Neural cell (in vitro differentiated cells): ENCODE measurements around the gene GBE1. TPM values are rescaled to one million over a fixed set of nuclear protein-coding genes. Genes with fewer than 3 reads are reported as not detected.

Source experiments
- H2AFZ ChIP-seq: fragments of 200-600, 300-800 bp; sonication (generic), shearing (Covaris generic); 2 replicates; pipeline ENCODE4 v1.6.0; 2014; ENCODE audit warnings: low read depth, mild to moderate bottlenecking, antibody characterized with exemption, low read length, moderate library complexity
- H3F3A ChIP-seq: fragments of 200-600 bp; shearing (Covaris generic); 2 replicates; pipeline ENCODE4 v1.6.1; 2016; ENCODE audit warnings: mild to moderate bottlenecking, moderate library complexity, mixed read lengths, antibody characterized with exemption, low read length; ENCODE audit not compliant: insufficient read depth, poor library complexity, severe bottlenecking
- H3K27ac ChIP-seq: fragments of 200-600, 300-800 bp; sonication (generic), shearing (Covaris generic); 2 replicates; pipeline ENCODE4 v1.5.1; 2014; ENCODE audit warnings: mild to moderate bottlenecking, low read length, moderate library complexity
- H3K27me3 ChIP-seq: fragments of 300-800, 200-600 bp; sonication (generic), shearing (Covaris generic); 2 replicates; pipeline ENCODE4 v1.6.0; 2014; ENCODE audit warnings: mild to moderate bottlenecking, low read depth, low read length, moderate library complexity; ENCODE audit not compliant: insufficient read depth
- H3K36me3 ChIP-seq: fragments of 300-800, 200-600 bp; sonication (generic), shearing (Covaris generic); 2 replicates; pipeline ENCODE4 v1.5.1; 2014; ENCODE audit warnings: mild to moderate bottlenecking, antibody characterized with exemption, low read length, moderate library complexity; ENCODE audit not compliant: insufficient read depth
- H3K4me2 ChIP-seq: fragments of 300-800, 200-600 bp; sonication (generic), shearing (Covaris generic); 2 replicates; pipeline ENCODE4 v1.6.0; 2014; ENCODE audit warnings: mild to moderate bottlenecking, low read length
- H3K4me3 ChIP-seq: fragments of 300-800, 200-600 bp; sonication (generic), shearing (Covaris generic); 2 replicates; pipeline ENCODE4 v1.5.1; 2014; ENCODE audit warnings: mild to moderate bottlenecking, low read length, moderate library complexity
- H3K79me2 ChIP-seq: fragments of 200-600 bp; shearing (Covaris generic); replicated peaks from 2 replicates; pipeline ENCODE4 v1.6.0; 2014; ENCODE audit warnings: mild to moderate bottlenecking, low read length, moderate library complexity; ENCODE audit not compliant: insufficient read depth
- H3K9ac ChIP-seq: fragments of 300-800, 200-600 bp; sonication (generic), shearing (Covaris generic); 2 replicates; pipeline ENCODE4 v1.6.1; 2016; ENCODE audit warnings: mild to moderate bottlenecking, low read length, mixed read lengths
- H3K9me2 ChIP-seq: fragments of 200-600 bp; shearing (Covaris generic); 2 replicates; pipeline ENCODE4 v1.6.1; 2016; ENCODE audit warnings: mild to moderate bottlenecking, low read length, mixed read lengths; ENCODE audit not compliant: insufficient read depth
- H3K9me3 ChIP-seq: fragments of 200-600, 300-800 bp; sonication (generic), shearing (Covaris generic); 2 replicates; pipeline ENCODE4 v1.6.1; 2016; ENCODE audit warnings: mild to moderate bottlenecking, mixed run types, low read length, moderate library complexity, mixed read lengths
- H4K20me1 ChIP-seq: fragments of 200-600 bp; shearing (Covaris generic); 2 replicates; pipeline ENCODE4 v1.6.1; 2016; ENCODE audit warnings: mild to moderate bottlenecking, mixed run types; ENCODE audit not compliant: insufficient read depth
- EP300 ChIP-seq: fragments of 450-650 bp; conservative IDR thresholded peaks from 2 replicates; pipeline ENCODE4 v1.6.1; 2014; ENCODE audit warnings: antibody characterized with exemption, mild to moderate bottlenecking, moderate library complexity; ENCODE audit not compliant: poor library complexity, severe bottlenecking
- EZH2 ChIP-seq: fragments of 200-600, 300-800 bp; shearing (Covaris generic), sonication (generic); IDR thresholded peaks from 2 replicates; pipeline ENCODE4 v1.6.1; 2014; ENCODE audit warnings: antibody characterized with exemption, low read length, borderline replicate concordance, mild to moderate bottlenecking; ENCODE audit not compliant: insufficient read depth, poor library complexity, severe bottlenecking
- MXI1 ChIP-seq: fragments of 450-650 bp; conservative IDR thresholded peaks from 2 replicates; pipeline ENCODE4 v1.6.1; 2014; ENCODE audit warnings: antibody characterized with exemption, mild to moderate bottlenecking; ENCODE audit not compliant: poor library complexity, severe bottlenecking
- POLR2AphosphoS5 ChIP-seq: IDR thresholded peaks from 2 replicates; pipeline ENCODE4 v1.6.1; 2012
- RAD21 ChIP-seq: fragments of 450-650 bp; conservative IDR thresholded peaks from 2 replicates; pipeline ENCODE4 v1.6.1; 2014; ENCODE audit warnings: antibody characterized with exemption, mild to moderate bottlenecking, moderate library complexity
- SMC3 ChIP-seq: fragments of 450-650 bp; conservative IDR thresholded peaks from 2 replicates; pipeline ENCODE4 v1.6.1; 2014; ENCODE audit warnings: antibody characterized with exemption, mild to moderate bottlenecking, moderate library complexity; ENCODE audit not compliant: poor library complexity
- TAF1 ChIP-seq: IDR thresholded peaks from 2 replicates; pipeline ENCODE4 v1.6.1; 2012; ENCODE audit warnings: low read depth
- polyA plus RNA-seq: library from polyadenylated mRNA; depleted of rRNA; stranded (reverse); fragments of >200 nt; gene quantifications from 2 replicates; pipeline ENCODE4 v1.2.3, GENCODE V29; 2014
- TF ChIP-seq, protein P1 (sequence below): IDR thresholded peaks from 2 replicates; pipeline ENCODE4 v1.6.1; 2012; ENCODE audit warnings: borderline replicate concordance
- TF ChIP-seq, protein P2 (sequence below): fragments of 450-650 bp; IDR thresholded peaks from 2 replicates; pipeline ENCODE4 v1.5.1; 2014; ENCODE audit warnings: antibody characterized with exemption, mild to moderate bottlenecking, moderate library complexity; ENCODE audit not compliant: poor library complexity, severe bottlenecking

The GBE1 gene
- polyA plus RNA-seq, 1 donor from 2014 or later, result 2.4 TPM

DNA sequence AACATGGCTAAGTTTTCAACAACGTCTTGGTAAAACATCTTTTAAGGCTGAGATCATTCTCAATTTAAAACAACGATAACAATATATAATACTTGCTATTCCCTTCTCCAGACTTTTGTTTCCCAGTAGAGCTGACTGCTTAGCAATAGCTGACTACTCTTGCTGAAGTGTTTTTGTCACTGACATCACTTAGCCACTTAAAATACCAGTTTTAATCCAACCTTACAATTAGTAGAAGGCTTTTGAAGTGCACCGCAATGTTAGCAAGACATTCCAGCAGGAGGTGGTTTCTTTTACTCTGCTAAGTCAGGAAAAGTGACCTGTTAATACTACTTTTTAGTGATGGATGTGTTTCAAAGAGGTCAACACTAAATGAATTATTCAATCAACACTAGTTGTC is 28.7 kb upstream of the GBE1 start:
- Histone ChIP-seq H3K4me3 (no peak overlapping the region), H4K20me1 (no peaks in the 10 kb centered on the region), H3K79me2 (no peaks in the 10 kb centered on the region), H3K9ac (no peak overlapping the region), H3K9me2 (no peaks in the 10 kb centered on the region), H3K36me3 (no peaks in the 10 kb centered on the region), H2AFZ (no peak overlapping the region), H3K4me2 (no peak overlapping the region), H3K27me3 (no peaks in the 10 kb centered on the region), H3F3A (no peaks in the 10 kb centered on the region), H3K27ac (no peak overlapping the region), H3K9me3 (no peaks in the 10 kb centered on the region)
- TF ChIP-seq RAD21, result no peak

DNA sequence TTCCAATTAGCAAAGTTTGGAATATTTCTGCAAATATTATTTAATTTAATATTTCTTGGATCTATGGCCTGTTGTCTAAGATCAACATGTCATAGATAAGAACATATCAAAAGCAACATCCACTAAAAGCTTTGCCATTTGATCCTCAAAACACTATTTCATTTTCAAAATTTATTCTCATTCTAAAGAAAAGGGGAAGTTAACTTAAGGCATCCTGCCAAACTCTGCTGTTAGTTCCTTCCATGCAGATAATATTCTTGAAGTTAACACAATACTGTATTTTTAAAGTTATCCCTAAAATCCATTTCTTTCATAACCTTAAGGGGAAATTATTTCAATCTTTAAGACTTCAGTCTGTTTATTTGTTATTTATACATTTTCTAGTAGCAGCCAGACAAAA is 28.2 kb upstream of the GBE1 start:
- TF ChIP-seq RAD21, result no peak
- TF ChIP-seq MXI1, result no peak
- TF ChIP-seq, protein P1, sequence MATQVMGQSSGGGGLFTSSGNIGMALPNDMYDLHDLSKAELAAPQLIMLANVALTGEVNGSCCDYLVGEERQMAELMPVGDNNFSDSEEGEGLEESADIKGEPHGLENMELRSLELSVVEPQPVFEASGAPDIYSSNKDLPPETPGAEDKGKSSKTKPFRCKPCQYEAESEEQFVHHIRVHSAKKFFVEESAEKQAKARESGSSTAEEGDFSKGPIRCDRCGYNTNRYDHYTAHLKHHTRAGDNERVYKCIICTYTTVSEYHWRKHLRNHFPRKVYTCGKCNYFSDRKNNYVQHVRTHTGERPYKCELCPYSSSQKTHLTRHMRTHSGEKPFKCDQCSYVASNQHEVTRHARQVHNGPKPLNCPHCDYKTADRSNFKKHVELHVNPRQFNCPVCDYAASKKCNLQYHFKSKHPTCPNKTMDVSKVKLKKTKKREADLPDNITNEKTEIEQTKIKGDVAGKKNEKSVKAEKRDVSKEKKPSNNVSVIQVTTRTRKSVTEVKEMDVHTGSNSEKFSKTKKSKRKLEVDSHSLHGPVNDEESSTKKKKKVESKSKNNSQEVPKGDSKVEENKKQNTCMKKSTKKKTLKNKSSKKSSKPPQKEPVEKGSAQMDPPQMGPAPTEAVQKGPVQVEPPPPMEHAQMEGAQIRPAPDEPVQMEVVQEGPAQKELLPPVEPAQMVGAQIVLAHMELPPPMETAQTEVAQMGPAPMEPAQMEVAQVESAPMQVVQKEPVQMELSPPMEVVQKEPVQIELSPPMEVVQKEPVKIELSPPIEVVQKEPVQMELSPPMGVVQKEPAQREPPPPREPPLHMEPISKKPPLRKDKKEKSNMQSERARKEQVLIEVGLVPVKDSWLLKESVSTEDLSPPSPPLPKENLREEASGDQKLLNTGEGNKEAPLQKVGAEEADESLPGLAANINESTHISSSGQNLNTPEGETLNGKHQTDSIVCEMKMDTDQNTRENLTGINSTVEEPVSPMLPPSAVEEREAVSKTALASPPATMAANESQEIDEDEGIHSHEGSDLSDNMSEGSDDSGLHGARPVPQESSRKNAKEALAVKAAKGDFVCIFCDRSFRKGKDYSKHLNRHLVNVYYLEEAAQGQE, result no peak
- TF ChIP-seq POLR2AphosphoS5, result no peak
- no peak for TF ChIP-seq SMC3
- TF ChIP-seq EP300, result no peak
- TF ChIP-seq EZH2, result no peak
- TF ChIP-seq, protein P2, sequence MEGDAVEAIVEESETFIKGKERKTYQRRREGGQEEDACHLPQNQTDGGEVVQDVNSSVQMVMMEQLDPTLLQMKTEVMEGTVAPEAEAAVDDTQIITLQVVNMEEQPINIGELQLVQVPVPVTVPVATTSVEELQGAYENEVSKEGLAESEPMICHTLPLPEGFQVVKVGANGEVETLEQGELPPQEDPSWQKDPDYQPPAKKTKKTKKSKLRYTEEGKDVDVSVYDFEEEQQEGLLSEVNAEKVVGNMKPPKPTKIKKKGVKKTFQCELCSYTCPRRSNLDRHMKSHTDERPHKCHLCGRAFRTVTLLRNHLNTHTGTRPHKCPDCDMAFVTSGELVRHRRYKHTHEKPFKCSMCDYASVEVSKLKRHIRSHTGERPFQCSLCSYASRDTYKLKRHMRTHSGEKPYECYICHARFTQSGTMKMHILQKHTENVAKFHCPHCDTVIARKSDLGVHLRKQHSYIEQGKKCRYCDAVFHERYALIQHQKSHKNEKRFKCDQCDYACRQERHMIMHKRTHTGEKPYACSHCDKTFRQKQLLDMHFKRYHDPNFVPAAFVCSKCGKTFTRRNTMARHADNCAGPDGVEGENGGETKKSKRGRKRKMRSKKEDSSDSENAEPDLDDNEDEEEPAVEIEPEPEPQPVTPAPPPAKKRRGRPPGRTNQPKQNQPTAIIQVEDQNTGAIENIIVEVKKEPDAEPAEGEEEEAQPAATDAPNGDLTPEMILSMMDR, result no peak
- TF ChIP-seq TAF1, result no peak
- Histone ChIP-seq H3K4me2 (no peak overlapping the region), H3K4me3 (no peak overlapping the region), H3K9me2 (no peaks in the 10 kb centered on the region), H3K9me3 (no peaks in the 10 kb centered on the region), H3K27ac (no peak overlapping the region), H4K20me1 (no peaks in the 10 kb centered on the region), H3K36me3 (no peaks in the 10 kb centered on the region), H3K9ac (no peak overlapping the region), H3K27me3 (no peaks in the 10 kb centered on the region), H3K79me2 (no peaks in the 10 kb centered on the region), H2AFZ (no peak overlapping the region), H3F3A (no peaks in the 10 kb centered on the region)

DNA sequence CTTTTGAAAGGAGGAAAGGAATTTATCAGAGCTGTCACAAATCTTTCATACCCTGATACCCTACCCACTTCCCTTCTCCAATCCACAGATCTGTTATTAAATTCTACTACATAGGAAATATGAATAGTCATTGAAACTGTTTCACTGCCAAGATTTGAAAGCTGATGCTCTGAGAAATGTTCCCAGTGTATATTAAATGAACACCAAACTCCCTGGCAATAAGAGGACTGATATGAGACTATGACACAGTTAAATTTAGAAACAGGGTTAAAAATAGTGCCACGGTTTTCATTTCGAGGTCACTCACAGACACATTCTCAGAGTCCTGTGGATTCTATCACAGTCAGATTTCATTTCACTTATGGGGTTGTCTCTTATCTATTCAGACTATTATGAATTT is 27.2 kb upstream of the GBE1 start:
- H3K9me3 ChIP-seq, result no peaks in the 10 kb centered on the region
- no peaks in the 10 kb centered on the region for H3K79me2 ChIP-seq
- H2AFZ ChIP-seq, result no peak overlapping the region
- no peaks in the 10 kb centered on the region for H3F3A ChIP-seq
- H4K20me1 ChIP-seq, result no peaks in the 10 kb centered on the region
- H3K27ac ChIP-seq, result no peak overlapping the region
- no peaks in the 10 kb centered on the region for H3K9me2 ChIP-seq
- H3K4me3 ChIP-seq, result no peak overlapping the region
- no peaks in the 10 kb centered on the region for H3K27me3 ChIP-seq
- H3K4me2 ChIP-seq, result no peak overlapping the region
- TF ChIP-seq, protein P2, result no peak
- TF ChIP-seq TAF1, result no peak
- TF ChIP-seq EP300, result no peak
- no peak for TF ChIP-seq POLR2AphosphoS5
- TF ChIP-seq RAD21, result no peak
- no peak overlapping the region for H3K9ac ChIP-seq
- no peaks in the 10 kb centered on the region for H3K36me3 ChIP-seq
